GM19372 (cell line): ENCODE results near the gene TMEM91.
"Not testable (repeated sequence)": the region's sequence is repeated elsewhere in the genome, so short reads cannot be mapped to it uniquely, and the experiment has no call there.

ENCODE experiments used
- ATAC-seq: cut with Tn5 transposase; IDR thresholded peaks from one replicate; pipeline ENCODE4 v1.9.1; 2021; ENCODE audit warnings: mild to moderate bottlenecking, low read depth, moderate library complexity; ENCODE audit not compliant: unreplicated experiment

Gene TMEM91

DNA sequence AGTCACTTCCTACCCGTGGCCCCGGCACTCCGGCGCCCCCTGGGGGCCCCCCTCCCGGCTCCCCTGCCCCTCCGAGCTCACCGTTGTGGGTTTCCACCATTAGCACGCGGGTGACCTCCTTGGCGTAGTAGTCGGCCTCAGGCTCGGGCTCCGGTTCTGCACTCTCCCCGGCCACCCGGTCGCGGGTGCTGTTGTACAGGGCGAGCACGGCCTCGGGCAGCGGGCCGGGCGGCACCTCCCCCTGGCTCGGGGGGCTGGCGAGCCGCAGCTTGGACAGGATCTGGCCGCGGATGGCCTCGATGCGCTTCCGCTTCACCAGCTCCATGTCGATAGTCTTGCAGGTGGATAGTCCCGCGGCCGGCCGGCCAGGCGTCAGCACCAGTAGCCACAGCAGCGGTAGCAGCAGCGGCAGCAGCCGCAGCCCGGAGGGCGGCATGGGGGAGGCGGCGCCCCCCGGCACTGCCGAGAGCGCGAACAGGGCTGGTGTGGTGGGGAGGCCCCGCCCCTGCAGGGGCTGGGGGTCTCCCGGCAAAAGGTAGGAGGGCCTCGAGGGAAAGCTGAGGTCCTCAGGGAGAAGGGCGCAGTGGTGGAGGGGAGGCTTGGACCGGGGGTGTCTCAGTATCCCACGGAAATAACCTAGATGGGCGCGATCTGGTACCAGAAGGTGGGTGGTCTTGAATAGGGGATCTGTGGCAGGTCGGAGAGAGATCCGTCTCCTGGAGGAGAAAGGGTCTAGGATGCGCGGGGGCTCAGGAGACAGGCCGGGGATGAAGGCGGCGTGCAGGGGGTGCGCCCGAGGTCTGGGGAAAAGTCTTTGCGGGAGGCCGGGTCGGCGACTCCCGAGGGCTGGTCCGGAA lies 23.5 kb upstream of the TMEM91 start:
- no peak for ATAC-seq

DNA sequence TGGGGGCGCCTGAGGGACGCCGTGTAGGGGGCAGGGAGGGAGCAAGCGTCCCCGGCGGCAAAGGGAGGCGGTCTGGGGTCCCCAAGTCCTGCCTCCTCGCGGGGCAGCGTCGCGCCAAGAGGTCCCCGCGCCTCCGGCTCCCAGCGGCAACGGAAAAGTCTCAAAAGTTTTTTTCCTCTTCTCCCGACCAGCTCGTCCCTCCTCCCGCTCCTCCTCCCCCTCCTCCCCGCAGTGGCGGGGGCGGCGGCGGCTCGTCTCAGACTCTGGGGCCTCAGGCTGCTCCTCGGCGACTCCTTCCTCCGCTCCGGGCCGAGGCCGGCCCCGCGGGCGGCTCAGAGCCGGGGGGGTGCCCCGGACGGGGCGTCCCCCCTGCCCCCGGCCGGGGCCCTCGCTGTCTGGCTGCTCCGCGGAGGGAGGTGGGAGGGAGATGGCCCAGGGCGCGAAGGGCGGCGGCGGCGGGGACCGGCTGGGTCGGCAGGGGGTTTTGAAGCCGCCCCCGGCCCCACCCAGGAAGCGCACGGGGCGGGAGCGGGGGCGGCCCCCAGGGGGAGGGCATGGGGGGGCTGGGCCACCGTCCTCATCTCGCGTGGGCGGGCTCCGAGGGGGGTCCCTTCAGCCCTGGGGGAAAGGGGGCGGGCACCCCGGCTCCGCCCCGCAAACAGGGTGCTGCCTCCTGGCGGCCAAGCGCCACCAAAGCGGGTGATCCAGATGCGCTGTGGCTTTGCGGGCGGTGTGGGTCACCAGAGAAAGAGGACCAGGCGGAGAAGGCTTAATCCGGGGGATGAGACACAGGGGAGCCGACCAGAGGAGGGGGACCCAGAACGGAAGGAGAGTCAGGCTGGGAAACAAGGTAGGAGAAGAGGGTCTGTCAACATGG lies 22.6 kb upstream of the TMEM91 start, which contains the start of gene TGFB1:
TSS of gene TGFB1 (minus strand) at position 457 of the 877 bp plus-strand sequence. CDS start 878 bp downstream, outside the sequence.
- ATAC-seq, result peak; percentile 57

DNA sequence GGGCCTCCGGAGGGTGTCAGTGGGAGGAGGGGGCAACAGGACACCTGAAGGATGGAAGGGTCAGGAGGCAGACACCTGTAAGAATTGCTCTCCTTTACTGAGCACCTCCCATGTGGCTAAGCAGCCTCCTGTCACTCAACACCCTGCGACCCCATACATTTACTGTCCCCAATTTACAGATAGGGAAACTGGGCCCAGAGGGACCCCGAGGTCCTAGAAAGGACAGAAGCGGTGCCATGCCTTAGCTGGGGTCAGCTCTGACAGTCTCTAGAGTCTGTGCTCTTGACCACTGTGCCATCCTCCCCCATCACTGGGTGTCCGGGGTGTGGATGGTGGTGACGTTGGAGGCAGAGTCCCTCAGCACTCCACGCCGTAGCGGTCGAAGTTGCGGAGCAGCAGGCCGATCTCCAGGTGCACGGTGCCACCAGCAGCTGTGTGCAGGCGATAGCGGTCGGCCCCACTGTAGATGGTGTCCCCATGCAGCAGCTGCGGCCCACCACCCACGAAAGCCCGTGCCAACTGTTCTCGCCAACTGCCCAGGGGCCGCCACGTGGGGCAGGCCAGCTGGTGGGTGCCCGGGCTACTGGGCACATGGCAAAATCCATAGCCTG lies 21.9 kb upstream of the TMEM91 start:
- no peak for ATAC-seq

DNA sequence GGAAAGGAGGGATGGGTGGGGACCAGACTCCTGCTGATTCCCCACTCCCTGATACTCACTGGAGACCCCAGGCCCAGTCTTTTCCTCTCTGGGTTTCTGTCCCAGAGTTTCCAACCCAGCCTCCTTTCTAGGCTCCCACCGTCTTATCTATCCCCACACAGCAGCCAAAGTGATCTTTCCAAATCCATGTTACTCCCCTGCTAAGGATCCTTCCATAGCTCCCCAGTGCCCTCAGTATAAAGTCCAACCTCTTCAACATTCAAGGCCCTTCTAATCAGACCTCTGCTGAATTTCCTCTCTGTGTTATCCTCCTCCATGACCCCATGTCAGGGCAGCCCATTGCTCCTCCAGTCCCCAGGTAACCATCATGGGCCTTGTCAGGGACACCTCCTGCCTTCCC lies 21.3 kb upstream of the TMEM91 start:
- no peak for ATAC-seq

DNA sequence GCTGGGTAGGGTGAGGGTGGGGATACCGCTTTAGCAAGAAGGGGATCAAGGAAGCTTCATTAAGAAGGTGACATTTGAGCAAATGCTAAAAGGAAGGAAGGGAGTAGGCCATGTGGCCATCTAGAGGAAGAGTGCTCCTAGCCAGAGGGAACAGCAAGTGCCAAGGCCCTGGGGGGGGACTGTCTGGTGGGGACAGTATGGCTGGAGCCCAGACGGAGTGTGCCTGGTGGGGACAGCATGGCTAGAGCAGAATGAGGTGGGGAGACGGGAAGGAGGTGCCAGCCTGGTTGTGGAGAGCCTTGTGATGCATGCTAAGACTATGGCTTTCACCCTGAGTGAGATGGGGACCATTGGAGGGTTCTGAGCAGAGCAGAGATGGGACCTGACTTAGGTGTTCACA lies 20.5 kb upstream of the TMEM91 start:
- no peak for ATAC-seq

- no peak for ATAC-seq
Observed at GRCh38 chr19:41356984-41357739, 19.2 kb upstream of the TMEM91 start.

DNA sequence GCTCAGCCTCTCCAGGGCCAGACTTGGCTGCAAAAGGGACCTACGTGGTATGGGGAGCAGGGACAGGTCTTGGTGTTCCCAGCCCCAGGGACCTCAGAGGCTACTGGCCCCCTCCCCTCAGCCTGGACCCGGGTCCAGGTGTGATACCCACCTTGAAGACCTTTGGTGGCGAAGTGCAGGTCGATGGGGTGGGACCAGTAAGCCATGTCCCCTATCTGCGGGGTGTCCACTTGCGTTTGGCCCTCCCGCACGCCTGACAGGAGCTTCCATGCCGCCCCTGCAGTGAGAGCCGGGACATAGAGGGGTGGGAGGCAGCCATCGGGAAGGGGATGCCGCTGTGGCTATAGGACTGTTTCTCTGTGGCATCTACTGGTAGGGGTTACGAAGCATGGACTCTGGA lies 18.6 kb upstream of the TMEM91 start:
- no peak for ATAC-seq

- no peak for ATAC-seq
Observed at GRCh38 chr19:41359741-41360140, 16.6 kb upstream of the TMEM91 start.

DNA sequence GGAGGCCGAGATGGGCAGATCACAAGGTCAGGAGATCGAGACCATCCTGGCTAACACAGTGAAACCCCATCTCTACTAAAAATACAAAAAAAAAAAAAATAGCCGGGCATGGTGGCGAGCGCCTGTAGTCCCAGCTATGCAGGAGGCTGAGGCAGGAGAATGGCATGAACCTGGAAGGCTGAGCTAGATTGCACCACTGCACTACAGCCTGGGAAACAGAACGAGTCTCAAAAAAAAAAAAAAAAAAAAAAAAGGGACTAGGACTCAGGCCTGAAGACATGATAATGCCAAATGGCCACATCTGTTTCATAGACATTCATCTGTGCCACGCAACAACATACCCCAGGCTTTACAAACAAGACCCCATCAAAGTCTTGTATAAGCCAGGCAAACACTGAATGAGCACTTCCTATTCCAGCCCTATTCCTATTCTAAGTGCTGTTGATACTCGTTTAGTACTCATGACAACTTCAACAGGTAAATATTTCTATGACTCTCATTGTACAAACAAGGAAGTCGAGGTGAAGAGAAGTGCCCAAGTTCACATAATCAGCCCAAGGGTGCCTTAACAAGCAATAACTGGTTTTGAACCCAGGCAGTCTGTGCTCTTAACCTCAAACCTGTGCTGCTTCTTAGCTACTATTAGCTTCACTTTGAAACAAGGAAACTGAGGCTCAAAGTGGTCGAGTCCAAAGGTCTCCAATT lies 14.0 kb upstream of the TMEM91 start:
- no peak for ATAC-seq

DNA sequence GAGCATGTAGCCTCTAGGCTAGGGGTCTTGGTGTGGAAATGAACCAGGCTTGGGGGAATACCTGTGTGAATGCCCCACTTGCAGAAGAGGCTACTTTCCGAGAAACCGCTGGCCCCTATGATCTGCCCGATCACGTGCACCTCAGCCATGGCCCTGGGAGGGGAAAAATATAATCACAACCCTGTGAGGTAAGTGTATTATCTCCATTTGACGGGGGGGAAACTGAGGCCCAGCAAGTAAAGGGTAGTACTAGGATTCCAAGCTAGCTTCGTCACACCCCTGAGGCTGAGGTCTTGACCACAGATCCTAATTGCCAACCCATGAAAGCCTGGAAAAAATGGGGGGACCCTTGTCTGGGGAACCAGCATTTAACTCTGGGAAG lies 13.0 kb upstream of the TMEM91 start:
- ATAC-seq, result no peak

GRCh38 chr19:41363753-41364523 lies 12.4 kb upstream of the TMEM91 start, which contains the start of gene B9D2:
Gene B9D2, minus strand, starts transcription at chr19:41364149. Its CDS starts 630 bp downstream, at chr19:41363519.
- peak; percentile 76 for ATAC-seq

GRCh38 chr19:41364524-41365391 lies 11.6 kb upstream of the TMEM91 start:
- ATAC-seq, result no peak

GRCh38 chr19:41366089-41366488 lies 10.2 kb upstream of the TMEM91 start:
- no peak for ATAC-seq

DNA sequence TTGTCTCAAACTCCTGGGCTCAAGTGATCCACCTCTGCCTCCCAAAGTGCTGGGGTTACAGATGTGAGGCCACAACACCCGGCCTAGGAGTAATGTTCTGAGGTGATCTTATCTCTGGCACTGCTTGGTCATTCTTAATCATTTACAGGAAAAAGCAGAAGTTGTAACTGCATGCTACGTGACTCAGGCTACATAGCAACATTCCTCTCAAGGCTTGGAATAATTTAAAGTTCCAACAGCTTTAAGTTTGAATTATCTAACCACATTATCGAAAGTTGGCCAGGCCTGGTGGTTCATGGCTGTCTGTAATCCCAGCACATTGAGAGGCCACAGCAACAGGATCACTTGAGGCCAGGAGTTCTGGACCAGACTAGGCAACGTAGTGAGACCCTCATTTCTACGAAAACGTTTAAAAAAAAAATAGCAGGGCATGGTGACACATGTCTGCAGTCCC lies 8.5 kb upstream of the TMEM91 start:
- ATAC-seq, result no peak

GRCh38 chr19:41369769-41370168 lies 6.6 kb upstream of the TMEM91 start:
- no peak for ATAC-seq

DNA sequence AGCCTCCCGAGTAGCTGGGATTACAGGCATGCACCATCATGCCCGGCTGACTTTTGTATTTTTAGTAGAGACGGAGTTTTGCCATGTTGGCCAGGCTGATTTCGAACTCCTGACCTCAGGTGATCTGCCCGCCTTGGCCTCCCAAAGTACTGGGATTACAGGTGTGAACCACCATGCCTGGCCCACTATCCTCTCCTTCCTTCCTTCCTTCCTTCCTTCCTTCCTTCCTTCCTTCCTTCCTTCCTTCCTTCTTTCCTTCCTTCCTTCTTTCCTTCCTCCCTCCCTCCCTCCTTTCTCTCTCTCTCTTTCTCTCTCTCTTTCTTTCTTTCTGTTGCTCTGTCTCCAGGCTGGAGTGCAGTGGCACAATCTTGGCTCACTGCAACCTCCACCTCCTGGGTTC lies 5.2 kb upstream of the TMEM91 start:
- not testable (repeated sequence) for ATAC-seq

DNA sequence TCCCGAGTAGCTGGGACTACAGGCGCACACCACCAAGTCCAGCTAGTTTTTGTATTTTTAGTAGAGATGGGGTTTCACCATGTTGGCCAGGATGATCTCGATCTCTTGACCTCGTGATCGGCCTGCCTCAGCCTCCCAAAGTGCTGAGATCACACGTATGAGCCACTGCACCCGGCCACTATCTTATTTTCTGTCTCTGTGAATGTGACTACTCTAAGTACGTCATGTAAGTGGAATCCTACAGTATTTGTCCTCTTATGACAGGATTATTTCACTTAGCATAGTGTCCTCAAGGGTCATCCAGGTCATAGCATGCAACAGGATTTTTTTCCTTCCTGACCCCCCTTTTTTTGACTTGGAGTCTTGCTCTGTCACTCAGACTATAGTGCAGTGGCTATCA lies 4.8 kb upstream of the TMEM91 start:
- no peak for ATAC-seq

- ATAC-seq, result no peak
Observed at GRCh38 chr19:41372501-41372900, 3.8 kb upstream of the TMEM91 start.
